SK-N-SH treated with all-trans-retinoic acid at 6 μM for 48 hours (cell line): ENCODE measurements around the gene SIRT5.

ENCODE experiments used
- ATAC-seq: fragments of 200-7000 bp; cut with Tn5 transposase; 3 replicates; pipeline ENCODE4 v1.9.1; 2020; ENCODE audit warnings: mild to moderate bottlenecking, moderate library complexity
- ARNTL ChIP-seq: fragments of 450-650 bp; formaldehyde crosslinking; IDR thresholded peaks from 2 replicates; pipeline ENCODE4 v1.5.0; 2020; ENCODE audit warnings: low read depth, mild to moderate bottlenecking, moderate library complexity, borderline replicate concordance
- BACH2 ChIP-seq: fragments of 250-450 bp; sonication (Bioruptor Pico); IDR thresholded peaks from 2 replicates; pipeline ENCODE4 v1.9.0; 2021; ENCODE audit warnings: mild to moderate bottlenecking, borderline replicate concordance
- CSDC2 ChIP-seq: fragments of 250-450 bp; sonication (Bioruptor Pico); IDR thresholded peaks from 2 replicates; pipeline ENCODE4 v1.5.0; 2020; ENCODE audit warnings: mild to moderate bottlenecking, moderate library complexity
- CSRNP3 ChIP-seq: fragments of 250-450 bp; sonication (Bioruptor Pico); IDR thresholded peaks from 2 replicates; pipeline ENCODE4 v1.5.1; 2021; ENCODE audit warnings: mild to moderate bottlenecking, moderate library complexity
- ESRRG ChIP-seq: fragments of 250-450 bp; sonication (Bioruptor Pico); IDR thresholded peaks from 2 replicates; pipeline ENCODE4 v1.6.1; 2021; ENCODE audit warnings: mild to moderate bottlenecking
- GLIS3 ChIP-seq: fragments of 250-450 bp; sonication (Bioruptor Pico); IDR thresholded peaks from 2 replicates; pipeline ENCODE4 v1.5.0; 2020; ENCODE audit warnings: mild to moderate bottlenecking, moderate library complexity
- ISL1 ChIP-seq: fragments of 250-450 bp; sonication (Bioruptor Pico); IDR thresholded peaks from 2 replicates; pipeline ENCODE4 v2.1.2; 2022; ENCODE audit warnings: mild to moderate bottlenecking, moderate library complexity
- OSR1 ChIP-seq: fragments of 250-450 bp; sonication (Bioruptor Pico); IDR thresholded peaks from 2 replicates; pipeline ENCODE4 v1.8.0; 2022; ENCODE audit warnings: moderate library complexity, mild to moderate bottlenecking, inconsistent platforms
- PATZ1 ChIP-seq: fragments of 250-450 bp; sonication (Bioruptor Pico); IDR thresholded peaks from 2 replicates; pipeline ENCODE4 v1.8.0; 2020; ENCODE audit warnings: mild to moderate bottlenecking, moderate library complexity, borderline replicate concordance
- POU6F1 ChIP-seq: fragments of 250-450 bp; sonication (Bioruptor Pico); IDR thresholded peaks from 2 replicates; pipeline ENCODE4 v1.8.0; 2021; ENCODE audit warnings: low read depth, mild to moderate bottlenecking, moderate library complexity, borderline replicate concordance
- PPARA ChIP-seq: fragments of 250-450 bp; sonication (Bioruptor Pico); IDR thresholded peaks from 2 replicates; pipeline ENCODE4 v1.5.0; 2020; ENCODE audit warnings: mild to moderate bottlenecking, borderline replicate concordance
- SNAI2 ChIP-seq: fragments of 250-450 bp; sonication (Bioruptor Pico); IDR thresholded peaks from 2 replicates; pipeline ENCODE4 v1.5.0; 2020; ENCODE audit warnings: mild to moderate bottlenecking, moderate library complexity
- TCF4 ChIP-seq: fragments of 250-450 bp; sonication (Bioruptor Pico); IDR thresholded peaks from 2 replicates; pipeline ENCODE4 v1.8.0; 2021; ENCODE audit warnings: mild to moderate bottlenecking, moderate library complexity, borderline replicate concordance
- TOX ChIP-seq: fragments of 250-450 bp; sonication (Bioruptor Pico); IDR thresholded peaks from 2 replicates; pipeline ENCODE4 v1.8.0; 2021; ENCODE audit warnings: mild to moderate bottlenecking, moderate library complexity, borderline replicate concordance
- TSHZ2 ChIP-seq: fragments of 250-450 bp; sonication (Bioruptor Pico); IDR thresholded peaks from 2 replicates; pipeline ENCODE4 v1.5.0; 2020; ENCODE audit warnings: mild to moderate bottlenecking, moderate library complexity
- ZC3H10 ChIP-seq: fragments of 250-450 bp; sonication (Bioruptor Pico); IDR thresholded peaks from 2 replicates; pipeline ENCODE4 v1.5.1; 2021; ENCODE audit warnings: mild to moderate bottlenecking, moderate library complexity
- ZFP3 ChIP-seq: fragments of 250-450 bp; sonication (Bioruptor Pico); IDR thresholded peaks from 2 replicates; pipeline ENCODE4 v1.5.0; 2020; ENCODE audit warnings: mild to moderate bottlenecking, moderate library complexity
- ZFP30 ChIP-seq: fragments of 450-650 bp; formaldehyde crosslinking; IDR thresholded peaks from 2 replicates; pipeline ENCODE4 v1.5.0; 2022; ENCODE audit warnings: mild to moderate bottlenecking, moderate library complexity
- ZNF565 ChIP-seq: fragments of 450-650 bp; formaldehyde crosslinking; conservative IDR thresholded peaks from 2 replicates; pipeline ENCODE4 v1.5.0; 2020; ENCODE audit warnings: low read depth, mild to moderate bottlenecking, moderate library complexity
- ZNF8 ChIP-seq: fragments of 450-650 bp; formaldehyde crosslinking; IDR thresholded peaks from 2 replicates; pipeline ENCODE4 v1.5.0; 2020; ENCODE audit warnings: mild to moderate bottlenecking, moderate library complexity

The SIRT5 gene

GRCh38 chr6:13537527-13537897 is 36.9 kb upstream of the SIRT5 start (continued):
- TF ChIP-seq CSRNP3 (CRISPR knock-in tag), result no peak
- no peak for TF ChIP-seq ISL1

GRCh38 chr6:13538084-13538483 is 36.3 kb upstream of the SIRT5 start:
- TF ChIP-seq ZC3H10 (no peak), BACH2 (no peak), ISL1 (no peak), TCF4 (CRISPR knock-in tag) (no peak), GLIS3 (CRISPR knock-in tag) (no peak), ZNF8 (CRISPR knock-in tag) (no peak)
- ATAC-seq, result peak; percentile 80

- ATAC-seq, result no peak
- TF ChIP-seq TSHZ2 (CRISPR knock-in tag), result no peak
- no peak for TF ChIP-seq SNAI2 (CRISPR knock-in tag)
- TF ChIP-seq BACH2, result no peak
- no peak for TF ChIP-seq GLIS3 (CRISPR knock-in tag)
- no peak for TF ChIP-seq ZFP3 (CRISPR knock-in tag)
- no peak for TF ChIP-seq CSRNP3 (CRISPR knock-in tag)
- no peak for TF ChIP-seq POU6F1 (CRISPR knock-in tag)
- no peak for TF ChIP-seq OSR1 (CRISPR knock-in tag)
- no peak for TF ChIP-seq ZFP30 (CRISPR knock-in tag)
- TF ChIP-seq PPARA (CRISPR knock-in tag), result no peak
- no peak for TF ChIP-seq CSDC2 (CRISPR knock-in tag)
- TF ChIP-seq ZNF565, result no peak
- TF ChIP-seq ZC3H10, result no peak
- TF ChIP-seq PATZ1, result no peak
- no peak for TF ChIP-seq TOX (CRISPR knock-in tag)
- no peak for TF ChIP-seq ARNTL (CRISPR knock-in tag)
- TF ChIP-seq ZNF8 (CRISPR knock-in tag), result no peak
- no peak for TF ChIP-seq ISL1
- TF ChIP-seq, all 23 proteins: peak for 0
Observed at GRCh38 chr6:13538600-13538999, 35.8 kb upstream of the SIRT5 start.

- TF ChIP-seq BACH2 (no peak), ZNF565 (no peak), SNAI2 (CRISPR knock-in tag) (no peak), TSHZ2 (CRISPR knock-in tag) (no peak), CSRNP3 (CRISPR knock-in tag) (no peak), ISL1 (no peak), ZFP30 (CRISPR knock-in tag) (no peak), PPARA (CRISPR knock-in tag) (no peak), ESRRG (CRISPR knock-in tag) (no peak), POU6F1 (CRISPR knock-in tag) (no peak), ZFP3 (CRISPR knock-in tag) (no peak), TOX (CRISPR knock-in tag) (no peak)
- no peak for ATAC-seq
Observed at GRCh38 chr6:13539572-13539971, 34.8 kb upstream of the SIRT5 start.
